CD1c-positive myeloid dendritic cell (primary cell): Measurements from ENCODE around the gene PRSS27.

Experiments
- DNase-seq: peaks from one replicate; pipeline ENCODE4 v3.0.0-alpha.2; 2016; ENCODE audit errors: extremely low spot score

The PRSS27 gene

DNA sequence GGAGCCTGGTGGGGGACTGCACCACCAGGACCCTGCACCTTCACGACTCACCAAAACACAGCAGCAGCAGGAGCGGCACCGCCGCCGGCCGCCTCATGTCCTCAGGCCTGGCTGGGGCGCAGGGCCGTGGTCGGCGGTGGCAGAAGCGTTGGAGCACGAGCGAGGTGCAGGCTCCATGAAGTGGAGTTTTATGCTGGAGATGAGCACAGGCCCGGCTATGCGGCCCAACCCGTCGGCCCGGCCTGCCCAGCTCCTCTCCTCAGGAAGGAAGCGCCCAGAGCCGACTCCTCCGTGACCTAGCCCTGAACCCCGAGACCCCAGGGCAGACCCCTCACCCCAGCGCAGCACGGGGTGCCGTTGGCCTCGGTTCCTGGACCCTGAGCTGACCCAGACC lies at the start of gene PRSS27:
TSS of gene PRSS27 (minus strand) at position 161 of the 394 bp plus-strand sequence. CDS start at position 97, 64 bp downstream.
- DNase-seq: no peak

DNA sequence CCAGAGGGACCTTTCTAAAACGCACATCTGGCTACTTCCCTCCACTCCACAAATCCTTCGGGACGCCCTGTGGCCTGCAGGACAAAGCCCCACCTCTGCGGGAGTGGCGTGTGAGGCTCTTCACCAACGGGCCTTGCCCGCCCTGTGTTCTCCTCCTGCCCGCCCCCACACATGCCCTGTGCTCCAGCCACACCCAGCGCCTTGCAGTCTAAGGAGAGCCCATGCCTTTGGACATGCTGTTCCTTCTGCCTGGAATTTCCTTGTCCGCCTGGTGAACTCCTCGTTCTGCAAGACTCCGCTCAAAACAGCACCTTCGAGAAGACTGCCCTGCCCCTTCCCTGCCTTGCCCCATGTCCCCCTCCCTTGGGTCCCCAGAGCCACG lies 49.6 kb upstream of the PRSS27 start:
- no peak for DNase-seq

DNA sequence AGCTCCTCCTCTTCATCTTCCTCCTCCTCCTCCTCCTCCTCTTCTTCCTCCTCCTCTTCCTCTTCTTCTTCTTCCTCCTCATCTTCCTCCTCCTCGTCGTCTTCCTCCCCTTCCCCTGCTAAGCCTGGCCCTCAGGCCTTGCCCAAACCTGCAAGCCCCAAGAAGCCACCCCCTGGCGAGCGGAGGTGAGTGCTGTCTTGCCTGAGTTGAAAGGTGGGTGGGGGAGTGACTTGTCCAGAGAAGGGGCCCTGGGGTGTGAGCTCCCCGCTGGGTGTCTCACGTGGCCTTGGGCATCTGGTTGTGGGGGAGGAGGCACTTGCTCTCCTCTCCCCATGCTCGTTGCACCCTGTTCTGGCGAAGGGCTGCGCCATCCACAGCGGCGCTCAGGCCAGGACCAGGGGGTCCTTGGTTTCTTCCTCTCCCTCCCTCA lies 49.1 kb upstream of the PRSS27 start:
- no peak for DNase-seq

DNA sequence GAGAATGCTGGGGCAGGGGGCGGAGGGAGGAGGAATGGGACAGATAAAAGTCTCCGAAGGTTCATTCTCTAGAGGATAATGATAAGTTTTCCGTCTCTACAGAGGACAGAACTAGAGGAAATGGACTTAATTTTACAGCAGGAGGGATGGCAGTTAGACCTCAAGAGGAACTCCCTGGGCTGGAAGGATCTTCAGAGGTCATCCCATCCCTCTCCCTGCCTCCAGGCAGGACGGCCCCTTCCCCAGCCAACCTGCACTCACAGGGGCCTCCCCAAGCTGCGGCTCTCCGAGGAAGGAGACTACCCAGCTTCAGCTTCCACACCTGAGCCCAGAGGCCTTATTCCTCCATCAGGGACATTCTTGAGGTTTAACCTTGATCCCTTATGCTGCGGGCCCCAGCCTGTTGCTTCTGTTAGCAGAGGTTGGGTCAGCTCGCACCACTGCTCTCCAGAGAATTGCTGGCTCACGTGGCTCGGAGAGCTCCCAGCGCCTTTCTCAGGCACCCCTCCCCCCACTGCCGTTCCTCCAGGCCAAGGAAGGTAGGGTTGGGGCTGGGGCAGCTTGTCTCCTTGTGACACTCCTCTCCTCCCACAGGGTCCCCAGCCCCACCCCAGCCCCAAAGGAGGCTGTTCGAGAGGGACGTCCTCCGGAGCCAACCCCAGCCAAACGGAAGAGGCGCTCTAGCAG lies 48.5 kb upstream of the PRSS27 start:
- no peak for DNase-seq

DNA sequence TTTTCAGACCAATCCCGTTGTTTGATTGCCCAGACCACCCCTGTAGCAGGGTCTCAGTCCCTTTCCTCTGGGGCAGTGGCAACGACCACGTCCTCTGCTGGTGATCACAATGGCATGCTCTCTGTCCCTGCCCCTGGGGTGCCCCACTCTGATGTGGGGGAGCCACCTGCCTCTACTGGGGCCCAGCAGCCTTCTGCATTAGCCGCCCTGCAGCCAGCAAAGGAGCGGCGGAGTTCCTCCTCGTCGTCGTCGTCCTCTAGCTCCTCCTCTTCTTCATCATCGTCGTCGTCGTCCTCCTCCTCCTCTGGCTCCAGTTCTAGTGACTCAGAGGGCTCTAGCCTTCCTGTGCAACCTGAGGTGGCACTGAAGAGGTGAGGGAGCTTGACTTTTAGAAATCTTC lies 47.9 kb upstream of the PRSS27 start:
- DNase-seq: no peak

DNA sequence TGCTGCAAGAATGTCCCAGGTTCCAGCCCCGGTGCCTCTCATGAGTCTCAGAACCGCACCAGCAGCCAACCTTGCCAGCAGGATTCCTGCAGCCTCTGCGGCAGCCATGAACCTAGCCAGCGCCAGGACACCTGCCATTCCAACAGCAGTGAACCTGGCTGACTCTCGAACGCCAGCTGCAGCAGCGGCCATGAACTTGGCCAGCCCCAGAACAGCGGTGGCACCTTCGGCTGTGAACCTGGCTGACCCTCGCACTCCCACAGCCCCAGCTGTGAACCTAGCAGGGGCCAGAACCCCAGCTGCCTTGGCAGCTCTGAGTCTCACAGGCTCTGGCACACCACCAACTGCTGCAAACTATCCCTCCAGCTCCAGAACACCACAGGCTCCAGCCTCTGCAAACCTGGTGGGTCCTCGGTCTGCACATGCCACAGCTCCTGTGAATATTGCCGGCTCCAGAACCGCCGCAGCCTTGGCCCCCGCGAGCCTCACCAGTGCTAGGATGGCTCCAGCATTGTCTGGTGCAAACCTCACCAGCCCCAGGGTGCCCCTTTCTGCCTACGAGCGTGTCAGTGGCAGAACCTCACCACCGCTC lies 47.2 kb upstream of the PRSS27 start:
- no peak for DNase-seq

DNA sequence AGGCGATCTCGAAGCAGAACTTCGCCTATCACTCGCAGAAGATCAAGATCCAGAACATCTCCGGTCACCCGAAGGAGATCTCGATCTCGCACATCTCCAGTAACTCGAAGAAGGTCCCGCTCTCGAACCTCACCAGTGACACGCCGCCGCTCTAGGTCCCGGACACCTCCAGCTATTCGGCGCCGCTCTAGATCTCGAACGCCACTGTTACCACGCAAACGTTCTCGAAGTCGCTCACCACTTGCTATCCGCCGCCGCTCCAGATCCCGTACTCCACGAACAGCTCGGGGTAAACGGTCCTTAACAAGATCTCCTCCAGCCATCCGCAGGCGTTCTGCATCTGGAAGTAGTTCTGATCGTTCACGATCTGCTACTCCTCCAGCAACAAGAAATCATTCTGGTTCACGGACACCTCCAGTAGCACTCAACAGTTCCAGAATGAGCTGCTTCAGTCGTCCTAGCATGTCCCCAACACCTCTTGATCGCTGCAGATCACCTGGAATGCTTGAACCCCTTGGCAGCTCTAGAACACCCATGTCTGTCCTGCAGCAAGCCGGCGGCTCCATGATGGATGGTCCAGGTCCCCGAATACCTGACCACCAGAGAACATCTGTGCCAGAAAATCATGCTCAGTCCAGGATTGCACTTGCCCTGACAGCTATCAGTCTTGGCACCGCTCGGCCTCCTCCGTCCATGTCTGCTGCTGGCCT lies 46.6 kb upstream of the PRSS27 start:
- DNase-seq: no peak

DNA sequence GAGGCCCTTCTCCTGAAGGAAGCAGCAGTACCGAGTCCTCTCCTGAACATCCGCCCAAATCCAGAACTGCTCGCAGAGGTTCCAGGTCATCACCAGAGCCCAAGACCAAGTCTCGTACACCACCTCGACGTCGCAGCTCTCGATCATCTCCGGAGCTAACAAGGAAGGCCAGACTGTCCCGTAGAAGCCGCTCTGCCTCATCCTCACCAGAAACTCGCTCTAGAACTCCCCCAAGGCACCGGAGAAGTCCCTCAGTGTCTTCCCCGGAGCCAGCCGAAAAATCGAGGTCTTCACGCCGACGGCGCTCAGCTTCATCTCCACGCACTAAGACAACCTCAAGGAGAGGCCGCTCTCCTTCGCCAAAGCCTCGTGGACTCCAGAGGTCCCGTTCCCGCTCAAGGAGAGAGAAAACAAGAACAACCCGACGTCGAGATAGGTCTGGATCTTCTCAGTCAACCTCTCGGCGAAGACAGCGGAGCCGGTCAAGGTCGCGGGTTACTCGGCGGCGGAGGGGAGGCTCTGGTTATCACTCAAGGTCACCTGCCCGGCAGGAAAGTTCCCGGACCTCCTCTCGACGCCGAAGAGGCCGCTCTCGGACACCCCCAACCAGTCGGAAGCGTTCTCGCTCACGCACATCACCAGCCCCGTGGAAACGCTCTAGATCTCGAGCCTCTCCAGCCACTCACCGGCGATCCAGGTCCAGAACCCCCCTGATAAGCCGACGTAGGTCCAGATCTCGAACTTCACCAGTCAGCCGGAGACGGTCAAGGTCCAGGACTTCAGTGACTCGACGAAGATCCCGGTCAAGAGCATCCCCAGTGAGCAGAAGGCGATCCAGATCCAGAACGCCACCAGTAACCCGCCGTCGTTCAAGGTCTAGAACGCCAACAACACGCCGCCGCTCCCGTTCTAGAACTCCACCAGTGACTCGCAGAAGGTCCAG lies 45.7 kb upstream of the PRSS27 start:
- DNase-seq: no peak

DNA sequence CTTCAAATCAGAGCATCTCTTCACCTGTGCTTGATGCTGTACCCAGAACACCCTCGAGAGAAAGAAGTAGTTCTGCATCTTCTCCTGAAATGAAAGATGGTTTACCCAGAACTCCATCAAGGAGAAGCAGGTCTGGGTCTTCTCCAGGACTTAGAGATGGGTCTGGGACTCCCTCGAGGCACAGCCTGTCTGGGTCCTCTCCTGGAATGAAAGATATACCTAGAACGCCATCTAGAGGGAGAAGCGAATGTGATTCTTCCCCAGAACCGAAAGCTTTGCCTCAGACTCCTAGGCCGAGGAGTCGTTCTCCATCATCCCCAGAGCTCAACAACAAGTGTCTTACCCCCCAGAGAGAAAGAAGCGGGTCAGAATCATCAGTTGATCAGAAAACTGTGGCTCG lies 44.7 kb upstream of the PRSS27 start:
- no peak for DNase-seq

DNA sequence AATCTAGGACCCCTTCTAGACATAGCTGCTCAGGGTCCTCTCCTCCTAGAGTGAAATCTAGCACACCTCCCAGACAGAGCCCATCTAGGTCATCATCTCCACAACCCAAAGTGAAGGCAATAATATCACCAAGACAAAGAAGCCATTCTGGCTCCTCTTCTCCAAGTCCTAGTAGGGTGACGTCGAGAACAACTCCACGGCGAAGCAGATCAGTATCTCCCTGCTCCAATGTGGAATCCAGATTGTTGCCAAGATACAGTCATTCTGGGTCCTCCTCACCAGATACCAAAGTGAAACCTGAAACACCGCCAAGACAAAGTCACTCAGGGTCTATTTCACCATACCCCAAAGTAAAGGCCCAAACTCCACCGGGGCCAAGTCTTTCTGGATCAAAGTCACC lies 43.1 kb upstream of the PRSS27 start:
- DNase-seq: no peak

DNA sequence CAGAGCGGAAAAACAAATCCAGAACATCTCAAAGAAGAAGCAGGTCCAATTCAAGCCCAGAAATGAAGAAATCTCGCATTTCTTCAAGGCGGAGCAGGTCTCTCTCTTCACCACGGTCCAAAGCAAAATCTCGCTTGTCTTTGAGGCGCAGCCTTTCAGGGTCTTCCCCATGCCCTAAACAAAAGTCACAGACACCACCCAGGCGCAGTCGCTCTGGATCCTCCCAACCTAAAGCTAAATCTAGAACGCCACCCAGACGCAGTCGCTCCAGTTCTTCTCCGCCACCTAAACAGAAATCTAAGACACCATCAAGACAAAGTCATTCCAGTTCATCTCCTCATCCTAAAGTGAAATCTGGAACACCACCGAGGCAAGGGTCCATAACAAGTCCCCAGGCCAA lies 42.7 kb upstream of the PRSS27 start:
- no peak for DNase-seq

DNA sequence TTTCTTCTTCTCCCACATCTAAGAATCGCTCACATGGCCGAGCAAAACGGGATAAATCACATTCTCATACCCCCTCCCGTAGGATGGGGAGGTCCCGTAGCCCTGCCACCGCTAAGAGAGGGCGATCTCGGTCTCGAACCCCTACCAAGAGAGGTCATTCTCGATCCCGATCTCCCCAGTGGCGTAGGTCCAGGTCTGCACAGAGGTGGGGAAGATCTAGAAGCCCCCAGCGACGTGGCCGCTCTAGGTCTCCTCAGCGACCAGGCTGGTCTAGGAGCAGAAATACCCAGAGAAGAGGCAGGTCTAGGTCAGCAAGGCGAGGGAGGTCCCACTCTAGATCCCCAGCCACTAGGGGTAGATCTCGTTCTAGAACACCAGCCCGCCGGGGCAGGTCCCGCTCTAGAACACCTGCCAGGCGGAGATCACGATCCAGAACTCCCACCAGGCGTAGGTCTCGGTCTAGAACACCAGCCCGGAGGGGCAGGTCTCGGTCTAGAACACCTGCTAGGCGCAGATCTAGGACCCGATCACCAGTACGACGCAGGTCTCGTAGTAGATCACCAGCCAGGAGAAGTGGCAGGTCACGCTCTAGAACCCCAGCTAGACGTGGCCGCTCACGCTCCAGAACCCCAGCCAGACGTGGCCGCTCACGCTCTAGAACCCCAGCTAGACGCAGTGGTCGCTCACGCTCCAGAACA lies 42.0 kb upstream of the PRSS27 start:
- no peak for DNase-seq

DNA sequence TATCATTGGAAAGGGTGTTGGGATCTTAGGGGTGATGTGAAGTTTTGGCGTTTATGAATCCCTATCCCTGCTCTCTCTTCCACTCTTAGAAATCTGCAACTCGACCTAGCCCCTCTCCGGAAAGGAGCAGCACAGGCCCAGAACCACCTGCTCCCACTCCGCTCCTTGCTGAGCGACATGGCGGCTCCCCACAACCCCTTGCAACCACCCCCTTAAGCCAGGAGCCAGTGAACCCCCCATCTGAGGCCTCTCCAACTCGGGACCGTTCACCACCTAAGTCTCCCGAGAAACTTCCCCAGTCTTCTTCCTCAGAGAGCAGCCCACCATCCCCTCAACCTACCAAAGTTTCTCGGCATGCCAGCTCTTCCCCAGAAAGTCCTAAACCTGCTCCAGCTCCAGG lies 41.4 kb upstream of the PRSS27 start:
- no peak for DNase-seq

DNA sequence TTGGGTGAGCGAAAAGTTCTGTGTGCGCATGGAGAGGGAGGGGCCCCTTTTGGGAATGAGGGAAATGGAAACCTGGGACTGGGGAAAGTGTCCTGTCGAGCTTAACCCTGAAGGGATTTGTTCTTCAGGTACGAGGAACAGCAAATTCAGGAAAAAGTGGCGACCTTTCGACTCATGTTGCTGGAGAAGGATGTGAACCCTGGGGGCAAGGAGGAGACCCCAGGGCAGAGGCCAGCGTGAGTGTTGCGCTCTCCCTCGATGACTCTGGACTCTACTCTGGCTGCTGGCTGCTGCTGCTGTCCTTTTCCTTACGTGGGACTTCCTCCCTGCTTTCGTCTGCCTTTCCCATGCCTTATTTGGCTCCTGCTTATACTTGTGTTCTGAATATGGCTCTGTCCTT lies 37.3 kb upstream of the PRSS27 start:
- no peak for DNase-seq

DNA sequence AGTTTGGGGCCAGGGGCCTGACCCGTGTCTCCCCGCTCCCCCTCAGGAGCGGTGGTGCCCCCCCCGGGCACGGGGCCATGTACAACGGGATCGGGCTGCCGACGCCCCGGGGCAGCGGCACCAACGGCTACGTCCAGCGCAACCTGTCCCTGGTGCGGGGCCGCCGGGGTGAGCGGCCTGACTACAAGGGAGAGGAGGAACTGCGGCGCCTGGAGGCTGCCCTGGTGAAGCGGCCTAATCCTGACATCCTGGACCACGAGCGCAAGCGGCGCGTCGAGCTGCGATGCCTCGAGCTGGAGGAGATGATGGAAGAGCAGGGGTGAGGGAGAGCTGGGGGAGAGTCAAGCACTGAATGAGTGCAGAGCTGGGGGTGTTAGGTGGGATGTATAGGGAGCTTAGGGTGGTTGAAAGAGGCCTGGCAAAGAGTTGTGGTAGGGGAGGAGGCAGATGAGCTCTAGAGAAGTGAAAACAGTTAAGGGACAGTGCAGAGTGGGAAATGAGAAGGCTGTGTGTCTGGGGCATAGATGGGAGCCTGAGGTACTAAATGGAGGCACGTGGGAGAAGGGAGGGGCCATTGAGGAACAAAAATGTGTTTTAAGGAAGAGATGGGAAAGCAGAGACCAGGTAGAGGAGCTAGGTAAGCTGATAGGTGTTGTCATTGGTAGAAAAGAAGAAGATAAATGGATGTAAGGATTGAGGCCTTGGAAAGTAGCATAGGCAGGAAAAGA lies 36.4 kb upstream of the PRSS27 start:
- DNase-seq: peak; percentile 42

DNA sequence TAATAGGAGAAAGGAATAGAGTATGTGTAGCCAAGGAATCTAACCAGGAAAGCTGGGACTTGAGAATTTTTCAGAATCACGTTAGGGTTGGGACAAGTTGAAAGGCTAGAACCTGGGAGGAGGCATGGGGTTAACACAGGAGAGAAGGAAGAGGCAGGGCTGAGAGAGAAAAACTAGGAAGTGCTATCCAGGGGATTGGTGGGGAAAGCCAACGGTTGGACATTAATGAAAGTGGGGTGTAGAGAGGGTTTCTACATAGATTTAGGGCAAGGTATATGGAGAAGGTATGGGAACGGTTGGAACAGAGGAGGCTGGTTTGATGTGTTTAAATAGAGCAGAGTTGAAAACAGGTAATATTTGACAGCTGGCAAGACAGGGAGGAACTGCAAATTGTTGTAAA lies 35.1 kb upstream of the PRSS27 start:
- no peak for DNase-seq

DNA sequence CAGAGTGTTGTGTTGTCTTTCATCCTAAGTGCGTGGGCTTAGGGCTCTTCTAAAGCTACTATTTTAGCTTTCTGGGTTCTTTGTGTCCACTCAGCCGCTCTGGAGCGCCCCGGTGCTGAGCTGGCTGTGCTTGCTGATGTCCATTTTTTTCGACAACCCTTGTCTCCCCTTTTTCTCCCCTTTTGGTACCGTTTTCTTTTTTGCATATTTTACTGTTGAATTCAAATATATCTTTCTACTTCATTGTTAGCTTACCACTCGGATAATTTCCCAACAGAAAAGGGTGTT lies 33.7 kb upstream of the PRSS27 start:
- DNase-seq: no peak

DNA sequence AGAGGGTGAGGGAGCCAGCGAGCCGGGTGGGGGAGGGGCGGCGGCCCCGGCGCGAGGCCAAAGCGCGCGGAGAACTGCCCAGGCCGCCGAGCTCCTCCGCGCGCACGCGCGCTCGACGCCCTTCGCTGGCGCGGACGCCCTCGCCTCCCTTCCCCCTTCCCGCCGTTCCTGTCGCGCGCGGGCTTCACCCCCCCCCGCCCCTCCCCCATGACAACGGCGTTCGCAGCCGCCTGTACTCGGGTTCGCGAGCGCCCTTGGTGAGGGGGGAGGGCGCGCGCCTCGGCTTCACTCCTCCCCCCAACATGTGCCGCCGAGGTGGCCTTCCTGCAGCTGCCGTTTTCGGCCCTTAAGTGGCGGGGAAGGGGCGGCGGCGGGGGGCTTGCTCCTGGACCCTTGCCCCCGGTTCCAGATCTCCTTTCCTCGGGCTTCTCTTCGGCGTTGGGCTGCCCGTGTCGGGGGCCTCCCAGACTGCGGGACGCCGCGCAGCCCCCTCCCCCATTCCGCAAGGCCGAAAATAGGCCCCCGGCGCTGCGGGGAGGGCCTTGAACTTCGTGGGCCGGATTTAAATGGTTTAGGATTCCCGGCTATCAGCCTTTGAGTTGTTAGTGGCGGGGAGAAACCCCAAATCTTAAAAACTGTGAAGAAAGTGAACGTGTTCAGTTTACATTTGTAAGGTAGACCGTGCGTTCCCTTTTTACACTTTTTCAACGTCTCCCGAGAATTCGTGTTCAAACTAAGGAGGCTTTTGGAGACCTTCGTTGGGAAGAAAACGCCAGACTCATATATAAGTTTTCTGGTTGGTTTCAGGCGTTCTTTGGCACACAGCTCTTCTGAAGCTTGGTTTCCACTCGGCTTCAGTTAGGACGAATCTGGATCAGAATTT lies 33.1 kb upstream of the PRSS27 start:
- DNase-seq: peak; percentile 83

DNA sequence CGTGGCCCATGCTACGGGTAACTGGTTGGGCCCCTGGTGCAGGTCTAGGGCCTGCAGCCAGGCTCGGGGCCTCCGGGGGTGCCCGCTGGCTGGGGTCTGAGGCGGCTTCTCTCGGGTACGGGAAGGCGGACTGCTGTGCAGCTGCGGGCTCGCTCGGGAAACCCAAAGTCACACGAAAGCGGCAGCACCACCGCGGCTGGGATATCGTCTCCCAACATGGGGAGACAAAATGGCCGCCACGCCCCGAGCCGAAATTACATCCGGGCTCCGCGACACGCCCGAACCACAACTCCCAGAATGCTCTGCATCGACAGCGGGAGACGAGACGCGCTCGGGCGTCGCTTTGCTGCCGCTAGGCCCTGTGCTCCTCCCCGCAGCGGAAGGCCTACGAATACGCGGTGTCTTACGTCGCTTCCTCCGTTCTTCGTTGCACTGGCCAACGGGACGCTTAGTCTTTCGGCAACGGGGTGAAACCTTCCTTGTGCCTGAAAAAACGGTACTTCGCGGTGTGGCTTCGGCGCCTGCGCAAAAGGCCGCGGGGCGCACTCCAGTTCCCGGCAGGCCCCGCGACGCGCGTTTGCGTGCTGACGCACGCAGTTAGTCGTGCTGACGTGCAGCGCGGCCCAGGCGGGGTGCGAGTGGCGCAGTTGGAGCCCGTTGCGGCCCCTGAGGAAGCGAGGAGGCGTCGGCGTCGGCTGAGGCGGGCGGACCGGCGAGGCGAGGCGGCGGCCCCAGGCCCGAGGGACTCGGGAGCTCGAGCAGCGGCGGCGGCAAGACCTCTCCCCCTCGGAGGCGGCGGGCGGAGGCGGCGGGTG lies 32.2 kb upstream of the PRSS27 start, which contains the start of gene SRRM2:
TSS of gene SRRM2 (plus strand) at position 604 of the 815 bp plus-strand sequence. CDS start 3,727 bp downstream, outside the sequence.
- DNase-seq: peak; percentile 98
